NCI-H2171 treated with DMSO at 0.1 percent for 48 hours (cell line): ENCODE results near the gene PTCD2.

ENCODE experiments used
- DNase-seq: peaks from one replicate; lab custom pipeline; 2025; lab: John Stamatoyannopoulos, UW

PTCD2 gene

GRCh38 chr5:72415616-72416325, 95.6 kb downstream of the PTCD2 start:
- DNase-seq, result no peak

GRCh38 chr5:72417333-72418062, 97.3 kb downstream of the PTCD2 start:
- no peak for DNase-seq
